Measurements from ENCODE around the gene SUGCT. TPM values are rescaled to one million over a fixed set of nuclear protein-coding genes. Genes with fewer than 3 reads are reported as not detected.

Gene SUGCT
- total RNA-seq, 3 donors from 2014 or later: 7.6 to 19.1 (median 10.1) TPM

DNA sequence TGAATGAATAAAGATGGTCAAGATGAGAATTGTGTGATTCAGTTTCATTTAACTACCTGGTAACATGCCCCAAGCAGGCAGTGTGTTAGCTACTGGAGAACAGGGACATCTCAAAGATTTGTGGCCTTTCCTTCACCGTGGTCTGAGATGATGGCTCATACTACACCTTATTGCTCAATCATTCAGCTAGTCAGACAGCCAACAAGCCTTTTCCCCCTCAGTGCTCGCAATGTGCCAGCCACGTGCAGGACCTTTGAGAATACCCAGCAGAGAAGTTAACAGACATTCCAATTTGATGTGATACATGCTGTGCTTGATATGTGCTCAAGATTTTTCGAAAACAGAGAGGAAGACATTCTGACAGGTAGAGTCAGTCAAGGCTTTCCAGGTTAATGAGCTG lies 562.8 kb downstream of the SUGCT start:
- TF ChIP-seq, protein P1, sequence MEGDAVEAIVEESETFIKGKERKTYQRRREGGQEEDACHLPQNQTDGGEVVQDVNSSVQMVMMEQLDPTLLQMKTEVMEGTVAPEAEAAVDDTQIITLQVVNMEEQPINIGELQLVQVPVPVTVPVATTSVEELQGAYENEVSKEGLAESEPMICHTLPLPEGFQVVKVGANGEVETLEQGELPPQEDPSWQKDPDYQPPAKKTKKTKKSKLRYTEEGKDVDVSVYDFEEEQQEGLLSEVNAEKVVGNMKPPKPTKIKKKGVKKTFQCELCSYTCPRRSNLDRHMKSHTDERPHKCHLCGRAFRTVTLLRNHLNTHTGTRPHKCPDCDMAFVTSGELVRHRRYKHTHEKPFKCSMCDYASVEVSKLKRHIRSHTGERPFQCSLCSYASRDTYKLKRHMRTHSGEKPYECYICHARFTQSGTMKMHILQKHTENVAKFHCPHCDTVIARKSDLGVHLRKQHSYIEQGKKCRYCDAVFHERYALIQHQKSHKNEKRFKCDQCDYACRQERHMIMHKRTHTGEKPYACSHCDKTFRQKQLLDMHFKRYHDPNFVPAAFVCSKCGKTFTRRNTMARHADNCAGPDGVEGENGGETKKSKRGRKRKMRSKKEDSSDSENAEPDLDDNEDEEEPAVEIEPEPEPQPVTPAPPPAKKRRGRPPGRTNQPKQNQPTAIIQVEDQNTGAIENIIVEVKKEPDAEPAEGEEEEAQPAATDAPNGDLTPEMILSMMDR (IDR thresholded peaks at IDR 0.05): no peak
- intact Hi-C loops (cut with DNase I, micrococcal nuclease): no loop called here
- H3K4me3 ChIP-seq: no peak overlapping the region
- H3K9me3 ChIP-seq: no peaks in the 10 kb centered on the region
- ATAC-seq: no peak
- DNase-seq: no peak
- H3K36me3 ChIP-seq (ENCODE audit: low read depth): no peaks in the 10 kb centered on the region
- no peaks in the 10 kb centered on the region for H3K4me1 ChIP-seq (ENCODE audit: low read depth)

DNA sequence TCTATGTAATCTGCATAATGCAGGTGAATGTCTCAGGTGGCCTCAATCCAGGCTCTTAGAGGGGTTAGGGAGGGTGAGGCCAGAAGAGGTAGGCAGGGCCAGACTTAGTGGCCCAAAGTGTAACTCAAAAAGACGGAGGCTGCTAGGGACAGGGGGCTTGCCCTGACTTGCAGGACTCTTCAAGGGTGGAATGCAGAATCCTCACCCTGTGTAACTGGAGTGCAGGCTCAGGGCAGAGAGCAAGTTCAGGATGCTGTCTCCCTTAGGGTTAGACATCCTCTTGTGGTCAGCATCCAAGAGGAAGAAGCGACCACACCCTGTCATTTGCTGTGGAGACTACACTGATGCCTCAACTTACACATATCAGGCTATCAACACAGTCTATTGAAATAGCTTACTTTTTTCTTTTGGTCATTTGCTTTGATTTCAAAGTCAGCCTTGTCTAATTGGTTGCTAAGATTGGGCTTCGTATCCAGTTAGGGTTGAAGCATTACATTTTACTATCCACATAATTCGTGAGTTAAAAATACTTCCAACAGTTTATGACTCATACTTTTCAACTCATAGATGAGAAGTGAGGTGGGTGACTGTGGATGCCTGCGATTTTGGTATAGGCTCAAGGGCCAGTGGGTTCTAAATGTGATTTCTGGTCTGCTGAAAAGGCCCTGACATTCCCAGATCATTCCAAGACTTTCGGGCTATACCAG lies 563.6 kb downstream of the SUGCT start:
- no peak overlapping the region for H3K4me3 ChIP-seq
- intact Hi-C loops (cut with DNase I, micrococcal nuclease): no loop called here
- no peak for DNase-seq
- no peaks in the 10 kb centered on the region for H3K9me3 ChIP-seq
- H3K4me1 ChIP-seq (ENCODE audit: low read depth): no peaks in the 10 kb centered on the region
- no peaks in the 10 kb centered on the region for H3K36me3 ChIP-seq (ENCODE audit: low read depth)
- ATAC-seq: no peak
- TF ChIP-seq, protein P1 (IDR thresholded peaks at IDR 0.05): no peak

DNA sequence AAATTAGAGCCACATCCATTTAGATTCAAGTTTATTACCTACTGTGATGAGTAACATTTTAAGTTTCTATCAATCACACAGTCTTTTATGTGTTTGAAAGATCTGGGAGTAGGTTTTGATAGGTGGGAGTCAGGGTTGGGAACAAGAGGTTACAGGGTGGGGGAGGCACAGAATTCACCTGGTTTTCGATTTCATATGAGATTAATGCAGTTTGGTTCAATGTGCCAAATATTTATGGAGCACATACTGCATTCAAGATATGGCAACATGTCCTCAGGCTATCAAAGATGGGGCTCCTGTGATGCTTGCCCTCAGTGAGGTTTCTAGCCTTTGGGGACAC lies 564.1 kb downstream of the SUGCT start:
- ATAC-seq: no peak
- H3K4me1 ChIP-seq (ENCODE audit: low read depth): no peaks in the 10 kb centered on the region
- intact Hi-C loops (cut with DNase I, micrococcal nuclease): no loop called here
- H3K9me3 ChIP-seq: no peaks in the 10 kb centered on the region
- H3K4me3 ChIP-seq: no peak overlapping the region
- no peak for DNase-seq
- H3K36me3 ChIP-seq (ENCODE audit: low read depth): no peaks in the 10 kb centered on the region
- TF ChIP-seq, protein P1 (IDR thresholded peaks at IDR 0.05): no peak

DNA sequence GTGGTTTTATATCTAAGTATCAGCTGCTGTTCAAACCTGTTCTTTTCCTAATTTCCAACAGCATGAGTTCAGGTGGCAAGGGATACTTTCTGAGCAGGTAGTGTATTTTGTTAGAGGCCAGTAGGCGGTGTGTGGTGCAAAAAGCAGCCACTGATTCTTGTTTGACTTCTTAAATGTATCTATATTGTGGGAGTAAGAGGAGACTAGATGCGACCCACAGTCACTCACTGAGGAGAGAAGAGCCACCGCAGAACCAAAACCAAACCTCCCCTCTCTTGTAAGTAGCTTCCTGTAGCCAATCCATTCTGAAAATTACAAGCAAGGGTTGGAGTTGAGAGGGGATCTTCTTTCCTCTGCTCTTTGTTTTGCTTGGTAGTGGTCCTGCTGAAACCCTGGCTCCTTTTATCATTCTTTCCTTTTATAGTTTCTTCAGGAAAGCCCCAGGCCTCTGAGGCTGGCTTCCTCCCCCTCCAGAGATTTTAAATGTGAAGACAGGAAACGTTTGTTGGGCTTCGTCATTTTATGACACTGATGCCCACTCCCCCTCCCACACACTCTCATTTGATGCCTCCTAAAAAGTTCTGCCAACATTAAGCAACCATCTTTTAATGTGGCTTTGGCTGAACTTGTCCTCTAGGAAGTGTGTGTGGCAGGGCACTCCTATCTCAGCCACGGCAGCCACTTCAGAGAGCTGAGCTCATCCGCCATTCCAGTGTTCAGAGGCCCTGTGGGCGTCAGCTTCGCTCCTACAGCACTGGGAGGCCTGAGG lies 566.0 kb downstream of the SUGCT start:
- Histone ChIP-seq H3K4me1 (ENCODE audit: low read depth) (no peaks in the 10 kb centered on the region), H3K4me3 (no peak overlapping the region), H3K36me3 (ENCODE audit: low read depth) (no peaks in the 10 kb centered on the region), H3K9me3 (no peaks in the 10 kb centered on the region)
- ATAC-seq (no peak), DNase-seq (no peak)
- intact Hi-C loops (cut with DNase I, micrococcal nuclease): no loop called here
- TF ChIP-seq, protein P1 (IDR thresholded peaks at IDR 0.05): no peak

DNA sequence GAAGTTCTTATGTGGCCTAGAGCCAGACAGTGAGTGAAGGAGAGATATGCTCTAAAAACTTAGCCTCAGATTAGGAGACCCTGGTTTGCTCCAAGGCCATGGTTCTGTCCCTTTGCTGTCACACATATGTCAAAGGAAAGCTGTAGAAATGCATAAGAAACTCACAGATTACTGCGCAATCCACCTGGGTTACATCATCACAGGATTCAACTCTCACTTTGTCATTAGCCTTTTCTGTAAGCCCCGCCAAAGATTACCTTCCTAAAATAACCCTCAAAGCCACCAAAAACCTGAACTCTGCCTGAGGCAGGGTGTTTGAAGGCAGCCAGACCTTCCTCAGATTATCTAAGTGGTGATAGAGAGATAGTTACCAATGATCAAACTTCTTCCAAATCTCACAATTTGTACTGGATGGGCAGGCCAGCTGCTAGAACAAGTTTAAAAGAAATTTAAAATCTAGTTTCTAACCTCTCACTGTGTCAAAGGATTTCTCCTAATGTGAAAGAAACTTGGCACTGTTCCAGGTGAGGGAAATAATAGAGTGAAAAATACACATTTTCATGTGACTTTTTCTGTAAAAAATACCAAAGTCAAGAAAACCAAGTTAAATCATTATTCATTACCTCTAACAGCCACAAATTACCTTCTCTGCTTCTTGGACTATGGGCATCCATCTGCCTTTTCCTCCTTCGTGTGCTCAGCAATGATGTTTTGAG lies 567.2 kb downstream of the SUGCT start:
- Histone ChIP-seq H3K4me1 (ENCODE audit: low read depth) (no peaks in the 10 kb centered on the region), H3K4me3 (no peak overlapping the region), H3K36me3 (ENCODE audit: low read depth) (no peaks in the 10 kb centered on the region), H3K9me3 (no peaks in the 10 kb centered on the region)
- DNase-seq (no peak), ATAC-seq (no peak)
- TF ChIP-seq, protein P1 (IDR thresholded peaks at IDR 0.05): no peak
- intact Hi-C loops (cut with DNase I, micrococcal nuclease): no loop called here
